ENCODE data around the gene RNF44. TPM values are rescaled to one million over a fixed set of nuclear protein-coding genes. Genes with fewer than 3 reads are reported as not detected.

Gene RNF44
- total RNA-seq, 3 donors from 2014 or later: 70.2 to 98.4 (median 77.6) TPM

DNA sequence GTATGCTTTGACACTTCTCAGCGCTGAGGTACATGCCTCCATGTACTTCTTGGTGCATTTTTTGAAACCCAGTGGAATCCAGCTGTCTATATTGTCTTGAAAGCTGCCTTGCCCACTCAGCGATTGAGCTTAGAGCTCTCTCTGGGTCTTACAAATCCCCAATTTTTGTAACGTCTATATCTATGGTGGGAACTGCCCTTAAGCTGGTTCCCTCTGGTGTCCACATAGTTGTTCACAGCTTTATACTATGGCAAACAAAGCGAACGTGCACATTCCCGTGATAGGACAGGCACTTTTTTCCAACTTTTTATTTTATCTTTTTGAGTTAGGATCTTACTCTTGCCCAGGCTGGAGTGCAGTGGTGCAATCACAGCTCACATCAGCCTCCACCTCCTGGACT lies 32.8 kb upstream of the RNF44 start:
- intact Hi-C loops (cut with DNase I, micrococcal nuclease): no loop called here

DNA sequence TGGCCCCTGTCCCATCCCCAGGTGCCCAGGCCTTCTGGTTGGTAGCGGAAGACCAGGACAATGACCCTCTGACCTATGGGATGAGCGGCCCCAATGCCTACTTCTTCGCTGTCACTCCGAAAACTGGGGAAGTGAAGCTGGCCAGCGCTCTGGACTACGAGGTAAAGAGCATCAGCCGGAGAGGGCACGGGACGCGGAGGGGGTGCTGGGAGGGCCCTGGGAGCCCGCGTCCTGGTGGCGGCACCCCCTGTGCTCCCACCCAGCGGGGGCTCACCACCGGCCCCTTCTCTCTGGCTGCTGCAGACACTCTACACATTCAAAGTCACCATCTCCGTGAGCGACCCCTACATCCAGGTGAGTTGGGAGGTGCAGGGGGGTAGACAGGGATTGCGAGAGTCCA lies 31.5 kb upstream of the RNF44 start:
- TF ChIP-seq, protein P1, sequence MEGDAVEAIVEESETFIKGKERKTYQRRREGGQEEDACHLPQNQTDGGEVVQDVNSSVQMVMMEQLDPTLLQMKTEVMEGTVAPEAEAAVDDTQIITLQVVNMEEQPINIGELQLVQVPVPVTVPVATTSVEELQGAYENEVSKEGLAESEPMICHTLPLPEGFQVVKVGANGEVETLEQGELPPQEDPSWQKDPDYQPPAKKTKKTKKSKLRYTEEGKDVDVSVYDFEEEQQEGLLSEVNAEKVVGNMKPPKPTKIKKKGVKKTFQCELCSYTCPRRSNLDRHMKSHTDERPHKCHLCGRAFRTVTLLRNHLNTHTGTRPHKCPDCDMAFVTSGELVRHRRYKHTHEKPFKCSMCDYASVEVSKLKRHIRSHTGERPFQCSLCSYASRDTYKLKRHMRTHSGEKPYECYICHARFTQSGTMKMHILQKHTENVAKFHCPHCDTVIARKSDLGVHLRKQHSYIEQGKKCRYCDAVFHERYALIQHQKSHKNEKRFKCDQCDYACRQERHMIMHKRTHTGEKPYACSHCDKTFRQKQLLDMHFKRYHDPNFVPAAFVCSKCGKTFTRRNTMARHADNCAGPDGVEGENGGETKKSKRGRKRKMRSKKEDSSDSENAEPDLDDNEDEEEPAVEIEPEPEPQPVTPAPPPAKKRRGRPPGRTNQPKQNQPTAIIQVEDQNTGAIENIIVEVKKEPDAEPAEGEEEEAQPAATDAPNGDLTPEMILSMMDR (IDR thresholded peaks at IDR 0.05): no peak
- no peak overlapping the region for H3K4me3 ChIP-seq
- H3K9me3 ChIP-seq: no peaks in the 10 kb centered on the region
- ATAC-seq: no peak
- intact Hi-C loops (cut with DNase I, micrococcal nuclease): no loop called here
- no peaks in the 10 kb centered on the region for H3K4me1 ChIP-seq (ENCODE audit: low read depth)
- DNase-seq: no peak
- H3K36me3 ChIP-seq (ENCODE audit: low read depth): no peaks in the 10 kb centered on the region

More for the DNA sequence above, 32.8 kb upstream of the RNF44 start:
- no peak overlapping the region for H3K4me3 ChIP-seq
- no peaks in the 10 kb centered on the region for H3K36me3 ChIP-seq (ENCODE audit: low read depth)
- DNase-seq: no peak
- no peak for ATAC-seq
- H3K4me1 ChIP-seq (ENCODE audit: low read depth): no peaks in the 10 kb centered on the region
- TF ChIP-seq, protein P1 (IDR thresholded peaks at IDR 0.05): no peak
- no peaks in the 10 kb centered on the region for H3K9me3 ChIP-seq

DNA sequence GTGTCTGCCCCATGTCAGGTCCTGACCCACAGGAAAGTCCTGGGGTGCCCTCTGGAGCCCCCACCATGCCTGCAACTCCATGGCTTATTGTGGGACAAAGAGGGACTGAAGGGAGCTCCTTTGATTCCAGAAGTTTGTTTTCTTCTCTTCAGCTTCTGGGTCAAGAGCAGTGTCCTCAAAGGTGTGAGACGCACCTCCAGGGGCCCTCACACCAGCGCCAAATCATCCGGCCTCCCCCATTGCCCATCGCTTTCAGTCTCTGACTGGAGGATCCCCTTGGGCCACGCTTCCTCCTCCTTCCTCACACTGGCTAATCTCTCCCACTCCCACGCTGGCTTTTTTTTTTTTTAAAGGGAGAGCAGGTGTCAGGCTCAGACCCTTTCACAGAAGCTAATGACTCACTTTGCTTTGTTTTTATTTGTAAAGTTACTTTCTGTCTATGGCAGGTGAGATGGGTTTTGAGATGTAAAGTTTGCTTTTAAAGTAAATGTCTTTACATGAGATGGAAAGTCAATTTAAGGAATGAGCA lies 28.6 kb upstream of the RNF44 start:
- TF ChIP-seq, protein P1 (IDR thresholded peaks at IDR 0.05): no peak
- ATAC-seq (no peak), DNase-seq (no peak)
- Histone ChIP-seq H3K9me3 (no peaks in the 10 kb centered on the region), H3K4me1 (ENCODE audit: low read depth) (no peaks in the 10 kb centered on the region), H3K4me3 (no peak overlapping the region), H3K36me3 (ENCODE audit: low read depth) (no peaks in the 10 kb centered on the region)
- intact Hi-C loops (cut with DNase I, micrococcal nuclease): no loop called here

DNA sequence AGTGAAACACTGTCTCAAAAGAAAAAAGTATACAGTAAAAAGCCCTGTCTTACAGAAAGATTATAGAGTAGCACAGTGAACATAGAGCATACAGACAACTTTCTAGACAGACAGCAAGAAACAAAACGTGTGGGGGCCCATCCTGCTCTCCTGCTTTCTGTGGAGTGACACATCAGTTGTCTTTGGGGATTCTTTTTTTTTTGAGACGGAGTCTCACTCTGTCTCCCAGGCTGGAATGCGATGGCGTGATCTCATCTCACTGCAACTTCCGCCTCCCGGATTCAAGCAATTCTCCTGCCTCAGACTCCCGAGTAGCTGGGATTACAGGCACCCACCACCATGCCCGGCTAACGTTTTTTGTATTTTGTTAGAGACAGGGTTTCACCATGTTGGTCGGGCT lies 26.8 kb upstream of the RNF44 start:
- DNase-seq (no peak), ATAC-seq (no peak)
- H3K9me3 ChIP-seq: no peaks in the 10 kb centered on the region
- no peak overlapping the region for H3K4me3 ChIP-seq
- TF ChIP-seq, protein P1 (IDR thresholded peaks at IDR 0.05): no peak
- intact Hi-C loops (cut with DNase I, micrococcal nuclease): no loop called here
- no peaks in the 10 kb centered on the region for H3K36me3 ChIP-seq (ENCODE audit: low read depth)
- H3K4me1 ChIP-seq (ENCODE audit: low read depth): no peaks in the 10 kb centered on the region

DNA sequence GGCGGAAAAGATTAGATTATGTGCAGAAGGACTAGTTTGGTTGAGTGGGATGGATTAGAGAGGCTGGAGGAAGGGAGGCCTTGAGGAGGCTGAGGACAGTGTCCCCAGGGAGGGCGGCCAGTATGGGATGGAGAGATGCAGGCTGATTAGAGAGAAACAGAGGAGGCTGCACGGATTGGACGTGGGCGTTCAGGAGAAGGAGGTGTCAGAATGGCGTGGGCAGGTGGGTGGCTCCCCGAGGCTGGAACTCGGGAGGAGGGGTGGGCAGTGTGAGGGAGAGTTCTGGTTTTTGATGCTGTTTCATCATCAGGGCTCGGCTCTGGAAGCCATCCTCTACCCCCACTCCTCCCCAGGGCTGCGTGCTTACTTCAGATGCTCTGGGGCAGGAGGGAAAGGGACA lies 25.0 kb upstream of the RNF44 start:
- TF ChIP-seq, protein P1 (IDR thresholded peaks at IDR 0.05): no peak
- ATAC-seq: no peak
- no peak for DNase-seq
- Histone ChIP-seq H3K9me3 (no peaks in the 10 kb centered on the region), H3K4me3 (no peak overlapping the region), H3K36me3 (ENCODE audit: low read depth) (no peaks in the 10 kb centered on the region), H3K4me1 (ENCODE audit: low read depth) (no peaks in the 10 kb centered on the region)
- intact Hi-C loops (cut with DNase I, micrococcal nuclease): no loop called here

DNA sequence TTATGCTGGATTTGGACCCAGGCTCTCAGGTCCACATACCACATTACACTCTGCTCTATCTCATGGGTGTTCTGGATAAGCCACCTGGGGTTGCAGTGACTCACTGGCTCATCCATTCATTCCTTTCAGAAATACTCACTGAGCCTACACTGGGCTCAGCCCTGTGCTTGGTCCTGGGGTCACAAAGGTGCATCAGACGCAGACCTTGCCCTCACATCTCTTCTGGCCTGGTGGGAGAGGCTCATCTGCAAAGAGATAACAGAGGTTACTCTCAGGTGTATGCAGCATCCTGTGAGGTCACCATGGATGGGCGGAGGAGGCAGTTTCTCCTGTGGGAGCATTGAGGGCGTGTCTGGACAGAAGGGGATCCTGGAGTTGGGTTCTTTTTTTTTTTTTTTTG lies 24.1 kb upstream of the RNF44 start:
- ATAC-seq (peak; percentile 53), DNase-seq (no peak)
- Histone ChIP-seq H3K4me3 (no peak overlapping the region), H3K36me3 (ENCODE audit: low read depth) (no peaks in the 10 kb centered on the region), H3K4me1 (ENCODE audit: low read depth) (no peaks in the 10 kb centered on the region), H3K9me3 (no peaks in the 10 kb centered on the region)
- intact Hi-C loops (cut with DNase I, micrococcal nuclease): no loop called here
- TF ChIP-seq, protein P1 (IDR thresholded peaks at IDR 0.05): no peak

Data from mucosa of descending colon (tissue), 3 donors.